Activated T-cell treated with anti-CD3 and anti-CD28 coated beads for 4 hours (primary cell): ENCODE results near the gene MEF2A.

Experiments
- DNase-seq: peaks from one replicate; pipeline ENCODE4 v3.0.0-alpha.2; 2020

The MEF2A gene

GRCh38 chr15:99564221-99565048, 1.3 kb upstream of the MEF2A start:
- DNase-seq, result no peak

GRCh38 chr15:99565049-99565298, 810 bp upstream of the MEF2A start:
- no peak for DNase-seq

GRCh38 chr15:99566157-99566897, 543 bp downstream of the MEF2A start:
- DNase-seq, result no peak

- no peak for DNase-seq
Observed at GRCh38 chr15:99568625-99569352, 3.0 kb downstream of the MEF2A start.

GRCh38 chr15:99571299-99571698, 5.5 kb downstream of the MEF2A start:
- no peak for DNase-seq

GRCh38 chr15:99574048-99574447, 8.3 kb downstream of the MEF2A start:
- DNase-seq, result no peak

- no peak for DNase-seq
Observed at GRCh38 chr15:99574502-99574901, 8.7 kb downstream of the MEF2A start.

GRCh38 chr15:99578809-99579208, 13.0 kb downstream of the MEF2A start:
- no peak for DNase-seq

- no peak for DNase-seq
Observed at GRCh38 chr15:99580076-99580475, 14.3 kb downstream of the MEF2A start.

- DNase-seq, result no peak
Observed at GRCh38 chr15:99582508-99582960, 16.8 kb downstream of the MEF2A start.

- DNase-seq, result no peak
Observed at GRCh38 chr15:99584081-99584600, 18.4 kb downstream of the MEF2A start.

GRCh38 chr15:99586121-99586520, 20.3 kb downstream of the MEF2A start:
- DNase-seq, result no peak

- DNase-seq, result no peak
Observed at GRCh38 chr15:99589801-99590200, 24.0 kb downstream of the MEF2A start.

GRCh38 chr15:99590913-99591646, 25.3 kb downstream of the MEF2A start:
- no peak for DNase-seq

- no peak for DNase-seq
Observed at GRCh38 chr15:99592145-99592791, 26.5 kb downstream of the MEF2A start.

- DNase-seq, result no peak
Observed at GRCh38 chr15:99593070-99593469, 27.3 kb downstream of the MEF2A start.

- DNase-seq, result no peak
Observed at GRCh38 chr15:99594916-99595315, 29.1 kb downstream of the MEF2A start.

GRCh38 chr15:99598296-99598695, 32.5 kb downstream of the MEF2A start:
- no peak for DNase-seq

GRCh38 chr15:99603828-99604227, 38.0 kb downstream of the MEF2A start:
- DNase-seq, result no peak

GRCh38 chr15:99604865-99605264, 39.1 kb downstream of the MEF2A start:
- no peak for DNase-seq

- DNase-seq, result no peak
Observed at GRCh38 chr15:99605490-99605931, 39.7 kb downstream of the MEF2A start.

GRCh38 chr15:99605990-99606389, 40.2 kb downstream of the MEF2A start:
- no peak for DNase-seq
